HG02840 (cell line): ENCODE data around the gene DDX24.
"Not testable (repeated sequence)": the region's sequence is repeated elsewhere in the genome, so short reads cannot be mapped to it uniquely, and the experiment has no call there.

Experiments used
- ATAC-seq: cut with Tn5 transposase; IDR thresholded peaks from one replicate; pipeline ENCODE4 v1.9.1; 2021; ENCODE audit warnings: mild to moderate bottlenecking, moderate library complexity, moderate number of reproducible peaks; ENCODE audit not compliant: unreplicated experiment, low FRiP score

Gene DDX24

DNA sequence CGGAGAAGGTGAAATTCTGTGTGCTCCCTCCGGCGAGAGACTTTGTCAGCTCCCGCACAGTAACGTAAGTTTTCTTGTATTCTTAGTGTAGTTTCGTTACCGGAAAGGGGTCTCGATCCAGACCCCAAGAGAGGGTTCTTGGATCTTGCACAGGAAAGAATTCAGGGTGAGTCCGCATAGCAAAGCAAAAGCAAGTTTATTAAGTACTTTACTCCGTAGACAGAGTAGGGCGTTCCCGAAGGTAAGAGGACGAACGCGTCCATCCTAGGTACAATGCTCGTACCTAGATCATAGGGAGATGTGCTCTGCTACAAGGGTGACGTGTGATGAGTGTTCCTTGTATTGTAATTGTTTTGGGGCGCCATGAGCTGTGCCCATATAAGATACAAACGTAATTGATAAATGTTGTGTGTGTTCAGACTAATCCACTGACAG, 401 bp upstream of the DDX24 start:
- peak; percentile 19 for ATAC-seq

DNA sequence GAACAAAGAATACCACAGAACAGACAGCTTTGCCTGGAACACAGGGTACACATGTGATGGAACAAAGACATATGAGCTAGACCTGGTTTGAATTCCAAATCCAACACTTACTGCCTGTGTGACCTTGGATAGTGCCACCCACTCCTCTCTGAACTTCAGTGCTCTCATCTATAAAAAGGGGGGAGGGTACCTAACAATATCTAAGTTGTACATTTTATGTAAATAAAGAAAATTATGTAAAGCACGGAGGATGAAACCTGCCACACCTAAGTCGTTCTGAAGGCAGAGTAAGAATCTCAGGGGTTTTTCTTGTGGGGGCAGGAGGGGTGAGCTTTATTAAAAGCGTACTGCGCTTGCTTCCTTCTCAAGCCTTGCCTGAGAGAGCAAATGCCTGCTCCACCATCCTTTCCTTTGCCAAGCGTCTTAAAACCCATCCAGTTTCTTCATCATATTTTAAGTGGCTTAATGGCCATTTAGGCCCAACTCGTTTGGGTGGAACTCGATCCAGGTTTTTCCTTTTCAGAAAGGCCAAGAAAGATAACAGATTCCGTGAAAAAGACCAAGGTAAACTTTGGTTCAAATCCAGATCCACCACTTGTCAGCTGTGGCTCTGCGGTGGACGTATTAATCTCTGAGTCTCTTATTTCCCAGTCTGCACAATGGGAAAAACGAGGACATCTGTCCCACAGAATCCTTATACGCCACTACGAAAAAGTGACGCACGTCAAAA, 946 bp downstream of the DDX24 start:
- no peak for ATAC-seq

DNA sequence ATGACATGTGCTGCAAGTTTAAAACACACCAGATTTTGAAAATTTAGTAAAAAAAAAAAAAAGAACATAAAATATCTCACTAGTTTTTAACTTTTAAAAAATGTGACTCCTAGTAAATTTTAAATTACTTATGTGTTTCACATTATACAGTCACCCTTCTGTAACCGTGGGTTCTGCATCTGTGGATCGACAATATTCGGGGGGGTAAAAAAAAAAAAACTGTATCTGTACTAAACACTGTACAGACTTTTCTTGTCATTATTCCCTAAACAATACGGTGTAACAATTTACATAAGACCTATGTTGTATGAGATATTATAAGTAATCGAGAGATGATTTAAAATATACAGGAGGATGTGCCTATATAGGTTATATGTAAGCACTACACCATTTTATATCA, 3.2 kb downstream of the DDX24 start:
- no peak for ATAC-seq

DNA sequence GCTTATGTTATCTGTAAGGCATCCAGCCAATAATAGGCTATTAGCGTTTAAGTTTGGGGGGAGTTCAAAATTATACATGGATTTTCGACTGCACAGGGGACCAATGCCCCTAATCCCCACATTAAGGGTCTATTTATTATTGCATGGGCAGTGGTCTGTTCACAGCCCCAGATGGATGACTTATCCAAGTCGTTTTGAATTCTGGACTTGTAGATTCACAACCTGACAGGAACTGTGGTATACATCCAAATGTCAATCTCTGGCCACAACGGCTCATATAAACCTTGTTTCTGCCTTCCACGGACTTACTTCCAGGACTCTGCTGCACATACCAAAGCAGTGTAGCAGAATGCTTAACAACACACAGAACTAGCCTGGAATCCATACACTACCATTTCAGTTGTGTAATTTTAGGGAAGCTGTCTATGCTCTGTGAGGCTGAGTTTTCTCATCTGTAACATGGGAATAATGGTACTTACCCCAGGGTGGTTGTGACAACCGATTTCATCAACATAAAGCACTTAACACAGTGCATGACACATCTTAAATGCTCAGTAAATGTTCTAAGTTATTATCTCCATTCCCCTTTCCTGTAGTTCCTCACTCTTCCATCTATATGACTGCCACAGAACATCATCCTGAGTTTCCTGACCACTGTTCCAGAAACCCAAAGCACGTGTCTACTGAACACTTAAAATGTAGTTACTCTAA, 3.7 kb downstream of the DDX24 start:
- ATAC-seq = no peak

DNA sequence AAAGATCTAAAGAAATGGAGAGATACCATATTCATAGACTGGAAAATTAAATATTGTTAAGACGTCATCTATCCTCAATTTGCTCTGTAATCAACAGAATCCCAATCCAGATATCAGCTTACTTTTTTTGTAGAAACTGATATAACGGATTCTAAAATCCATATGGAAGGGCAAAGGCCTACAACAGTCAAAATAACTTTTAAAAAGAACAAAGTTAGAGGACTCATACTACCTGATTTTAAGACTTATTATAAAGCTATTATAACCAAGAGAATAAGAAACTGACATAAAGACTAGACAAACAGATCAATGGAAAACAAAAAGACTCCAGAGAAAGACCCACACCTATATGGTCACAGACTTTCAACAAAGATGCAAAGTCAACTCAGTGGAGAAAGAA, 6.0 kb downstream of the DDX24 start:
- ATAC-seq = no peak

DNA sequence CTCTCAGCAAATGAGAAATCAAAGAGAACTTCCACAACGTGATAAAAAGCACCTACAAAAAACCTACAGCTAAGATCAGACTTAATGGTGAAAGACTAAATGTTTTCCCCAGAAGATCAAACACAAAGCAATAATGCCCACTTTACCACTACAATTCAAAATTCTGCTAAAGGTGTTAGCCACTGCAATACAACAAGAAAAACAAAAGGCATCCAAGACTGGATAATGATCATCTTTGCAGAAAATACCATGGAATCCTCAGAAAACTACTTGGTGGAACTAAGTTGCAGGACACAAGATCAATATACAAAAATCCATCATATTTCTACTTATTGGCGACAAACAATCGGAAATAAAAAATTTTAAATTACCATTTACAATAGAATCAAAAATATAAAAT, 6.5 kb downstream of the DDX24 start:
- no peak for ATAC-seq

DNA sequence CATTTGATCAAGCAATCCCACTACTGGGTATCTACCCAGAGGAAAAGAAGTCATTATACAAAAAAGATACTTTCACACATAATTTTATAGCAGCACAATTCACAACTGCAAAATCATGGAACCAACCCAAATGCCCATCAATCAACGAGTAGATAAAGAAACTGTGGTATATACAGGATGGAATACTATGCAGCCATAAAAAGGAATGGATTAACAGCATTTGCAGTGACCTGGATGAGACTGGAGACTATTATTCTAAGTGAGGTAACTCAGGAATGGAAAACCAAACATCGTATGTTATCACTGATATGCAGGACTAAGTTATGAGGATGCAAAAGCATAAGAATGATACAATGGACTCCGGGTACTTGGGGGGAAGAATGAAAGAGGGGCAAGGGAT, 8.9 kb downstream of the DDX24 start:
- ATAC-seq = not testable (repeated sequence)

- ATAC-seq = no peak
Observed at GRCh38 chr14:94066089-94066676, 14.8 kb downstream of the DDX24 start.

DNA sequence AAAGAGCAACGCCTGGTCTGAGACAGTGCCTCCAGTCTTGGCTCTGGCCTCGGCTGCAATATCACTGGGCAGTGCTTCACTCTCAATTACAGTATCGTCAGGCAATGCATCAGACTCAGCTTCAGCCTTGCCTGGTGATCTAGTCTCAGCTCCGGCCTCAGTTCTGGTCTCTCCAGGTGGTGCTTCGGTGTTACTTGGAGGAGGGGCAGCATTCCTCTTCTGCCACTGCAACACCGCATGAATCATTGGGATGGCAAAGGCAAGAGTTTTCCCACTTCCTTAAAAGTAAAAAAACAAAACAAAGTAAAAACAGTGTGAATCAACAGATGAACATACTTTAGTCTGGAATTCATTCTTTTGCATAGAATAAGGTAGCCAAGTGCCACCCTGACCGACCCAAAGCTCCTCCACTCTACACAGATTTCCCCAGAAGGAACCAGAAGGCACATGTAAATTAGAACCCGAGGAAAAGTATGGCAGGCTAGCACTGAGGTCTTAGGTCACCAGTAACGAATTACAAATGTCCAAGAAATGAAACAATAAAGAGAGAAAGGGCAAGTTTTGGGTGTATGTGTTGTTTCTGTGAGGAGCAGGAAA, 18.6 kb downstream of the DDX24 start:
- ATAC-seq = no peak

GRCh38 chr14:94059998-94060397, 21.0 kb downstream of the DDX24 start:
- ATAC-seq = no peak

- no peak for ATAC-seq
Observed at GRCh38 chr14:94058674-94059138, 22.3 kb downstream of the DDX24 start.

GRCh38 chr14:94058128-94058673, 22.8 kb downstream of the DDX24 start:
- no peak for ATAC-seq

- ATAC-seq = peak; percentile 59
Observed at GRCh38 chr14:94056579-94057308, 24.3 kb downstream of the DDX24 start.

DNA sequence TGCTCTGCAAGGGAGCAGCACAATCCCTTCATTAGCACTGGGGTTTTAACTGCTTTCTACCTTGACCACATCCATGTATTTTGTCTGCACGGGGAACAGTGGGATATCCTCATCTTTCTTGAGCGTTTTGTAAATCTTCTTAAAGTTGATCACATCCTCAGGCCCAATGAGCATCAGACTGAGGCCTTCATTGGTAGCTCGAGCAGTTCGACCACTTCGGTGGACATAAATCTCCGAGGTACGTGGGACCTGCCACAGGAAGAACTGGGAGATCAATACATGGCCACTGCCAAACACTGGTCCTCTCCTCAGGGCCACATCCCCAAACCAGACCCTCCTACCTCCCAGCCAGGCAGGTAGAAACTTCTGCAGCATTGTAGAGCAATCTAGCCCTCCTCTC, 26.1 kb downstream of the DDX24 start:
- no peak for ATAC-seq

DNA sequence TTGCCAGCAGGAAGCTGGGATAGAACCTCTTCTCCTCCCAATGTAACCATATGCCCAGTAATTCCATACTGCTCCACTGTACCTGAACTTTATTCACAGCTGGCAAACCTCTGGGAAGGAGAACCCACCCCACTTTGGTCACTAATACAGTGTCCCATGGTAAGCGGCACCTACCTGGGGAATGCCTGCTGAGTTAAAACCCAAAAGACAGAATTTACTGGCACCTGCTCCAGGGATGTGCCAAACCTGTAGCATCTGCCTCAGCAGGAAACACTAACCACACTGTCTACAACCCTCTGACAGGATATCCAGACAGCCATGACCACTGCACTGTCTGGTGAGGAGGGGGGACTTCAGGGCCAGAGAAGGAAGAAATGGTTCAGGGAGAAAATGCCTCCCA, 26.6 kb downstream of the DDX24 start:
- ATAC-seq = no peak

DNA sequence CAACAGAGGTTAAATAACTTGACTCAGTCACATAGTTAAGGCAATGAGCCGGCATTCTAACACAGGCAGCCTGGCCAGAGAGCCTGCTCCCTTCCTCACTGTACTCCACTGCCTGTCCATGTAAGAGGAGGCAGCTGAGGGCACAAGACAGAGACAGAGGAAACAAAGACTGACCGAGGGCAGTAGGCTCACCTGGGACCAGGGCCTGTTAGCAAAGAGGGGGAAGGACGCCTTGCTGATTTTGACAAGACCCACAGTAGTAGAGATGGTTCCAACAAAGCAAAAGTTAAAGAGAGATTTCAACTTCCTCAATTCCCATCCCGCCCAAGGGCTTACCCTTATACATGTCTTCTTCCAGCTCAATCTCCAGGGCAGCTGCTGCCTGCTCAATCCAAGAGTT, 28.3 kb downstream of the DDX24 start:
- no peak for ATAC-seq

GRCh38 chr14:94052199-94052598, 28.8 kb downstream of the DDX24 start:
- ATAC-seq = no peak

DNA sequence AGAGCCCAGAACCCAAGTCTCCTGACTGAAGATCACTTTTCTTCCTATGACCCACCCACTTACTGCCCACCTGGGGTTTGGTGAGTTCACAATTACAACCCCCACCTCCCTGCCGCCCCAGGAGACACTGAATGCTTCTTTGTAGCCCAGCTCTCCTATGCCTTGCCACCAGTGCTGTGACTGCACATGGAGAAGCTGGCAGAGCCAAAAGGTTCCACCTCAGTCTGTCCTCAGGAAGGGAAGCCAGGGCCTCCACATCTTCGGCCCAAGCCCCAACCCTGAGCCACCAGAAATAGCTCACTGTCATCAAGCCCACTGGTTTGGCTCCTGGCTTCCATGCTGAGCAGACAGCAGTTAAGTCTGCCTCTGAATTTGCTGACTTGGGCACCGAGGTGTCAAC, 29.2 kb downstream of the DDX24 start:
- ATAC-seq = no peak

GRCh38 chr14:94051115-94051514, 29.9 kb downstream of the DDX24 start:
- no peak for ATAC-seq

GRCh38 chr14:94050231-94050880, 30.6 kb downstream of the DDX24 start:
- ATAC-seq = no peak
